Progenitor cell of endocrine pancreas (in vitro differentiated cells): ENCODE measurements around the gene SEMA3A. TPM values are rescaled to one million over a fixed set of nuclear protein-coding genes. Genes with fewer than 3 reads are reported as not detected.

Source experiments
- DNase-seq: peaks from one replicate; pipeline ENCODE4 v3.0.0; 2021; ENCODE audit warnings: low spot score; ENCODE audit not compliant: unreplicated experiment
- H3K27ac Mint-ChIP-seq: 2 replicates; pipeline ENCODE4 v1.8.0; 2021; ENCODE audit warnings: mild to moderate bottlenecking, moderate library complexity, mixed read lengths
- H3K27me3 Mint-ChIP-seq: 2 replicates; pipeline ENCODE4 v1.8.0; 2021; ENCODE audit warnings: mixed read lengths
- H3K36me3 Mint-ChIP-seq: 2 replicates; pipeline ENCODE4 v1.8.0; 2022; ENCODE audit warnings: mixed read lengths; ENCODE audit not compliant: insufficient read depth
- H3K4me1 Mint-ChIP-seq: 2 replicates; pipeline ENCODE4 v1.8.0; 2021; ENCODE audit warnings: low read depth, mixed read lengths
- H3K4me3 Mint-ChIP-seq: 2 replicates; pipeline ENCODE4 v1.8.0; 2021; ENCODE audit warnings: low read depth, mild to moderate bottlenecking, moderate library complexity, mixed read lengths
- H3K9me3 Mint-ChIP-seq: 2 replicates; pipeline ENCODE4 v1.8.0; 2021; ENCODE audit warnings: low read depth, mixed read lengths
- CTCF ChIP-seq: fragments of 200-600 bp; sonication (generic); IDR thresholded peaks from one replicate; pipeline ENCODE4 v1.5.0; 2021; ENCODE audit warnings: antibody characterized with exemption, mild to moderate bottlenecking; ENCODE audit not compliant: unreplicated experiment
- total RNA-seq: library from RNA; stranded (reverse); gene quantifications from 2 replicates; pipeline ENCODE4 v1.2.1, GENCODE V29; 2021

Gene SEMA3A
- total RNA-seq, 1 donor from 2014 or later: 12.4 TPM

GRCh38 chr7:84183741-84184140 is 10.8 kb downstream of the SEMA3A start:
- H3K36me3 Mint-ChIP-seq: no peaks in the 10 kb centered on the region
- H3K4me3 Mint-ChIP-seq: no peak overlapping the region
- no peak overlapping the region for H3K27ac Mint-ChIP-seq
- TF ChIP-seq CTCF: no peak
- no peak for DNase-seq
- H3K4me1 Mint-ChIP-seq: peaks cover 16% of the 10 kb centered on the region
- no peaks in the 10 kb centered on the region for H3K9me3 Mint-ChIP-seq
- H3K27me3 Mint-ChIP-seq: peaks cover 24% of the 10 kb centered on the region

- Mint-ChIP-seq H3K27ac (no peak overlapping the region), H3K9me3 (no peaks in the 10 kb centered on the region), H3K4me1 (peaks cover 8% of the 10 kb centered on the region), H3K4me3 (no peak overlapping the region), H3K27me3 (peaks cover 23% of the 10 kb centered on the region), H3K36me3 (no peaks in the 10 kb centered on the region)
- no peak for DNase-seq
- no peak for TF ChIP-seq CTCF
These were observed 12.3 kb downstream of the SEMA3A start for GRCh38 chr7:84182301-84182700.

- Mint-ChIP-seq H3K4me1 (peaks cover 11% of the 10 kb centered on the region), H3K4me3 (no peak overlapping the region), H3K27ac (no peak overlapping the region), H3K27me3 (peaks cover 16% of the 10 kb centered on the region), H3K9me3 (no peaks in the 10 kb centered on the region), H3K36me3 (no peaks in the 10 kb centered on the region)
- DNase-seq: no peak
- TF ChIP-seq CTCF: no peak
These were observed 13.0 kb downstream of the SEMA3A start for GRCh38 chr7:84181628-84182027.

GRCh38 chr7:84177758-84178412 is 16.7 kb downstream of the SEMA3A start:
- Mint-ChIP-seq H3K27me3 (peaks cover 12% of the 10 kb centered on the region), H3K4me3 (no peak overlapping the region), H3K9me3 (no peaks in the 10 kb centered on the region), H3K4me1 (peaks cover 11% of the 10 kb centered on the region), H3K27ac (no peak overlapping the region), H3K36me3 (peaks cover 4% of the 10 kb centered on the region)
- DNase-seq: no peak
- no peak for TF ChIP-seq CTCF

GRCh38 chr7:84176716-84177115 is 17.9 kb downstream of the SEMA3A start:
- no peak for TF ChIP-seq CTCF

More at GRCh38 chr7:84176716-84177115, 17.9 kb downstream of the SEMA3A start:
- Mint-ChIP-seq H3K36me3 (peaks cover 4% of the 10 kb centered on the region), H3K4me1 (peaks cover 7% of the 10 kb centered on the region), H3K4me3 (no peak overlapping the region), H3K27ac (no peak overlapping the region), H3K27me3 (peaks cover 1% of the 10 kb centered on the region), H3K9me3 (no peaks in the 10 kb centered on the region)
- DNase-seq: no peak
